DMS79 treated with DMSO at 0.1 percent for 48 hours (cell line): Measurements from ENCODE around the gene SEZ6.

Experiments used
- DNase-seq: peaks from one replicate; lab custom pipeline; 2025; lab: John Stamatoyannopoulos, UW

SEZ6 gene

GRCh38 chr17:29000973-29001372, 4.9 kb downstream of the SEZ6 start:
- DNase-seq: no peak

- DNase-seq: no peak
Observed at GRCh38 chr17:28999206-28999605, 6.6 kb downstream of the SEZ6 start.

- peak; percentile 90 for DNase-seq
Observed at GRCh38 chr17:28997806-28998205, 8.0 kb downstream of the SEZ6 start.

- DNase-seq: peak; percentile 59
Observed at GRCh38 chr17:28996554-28997096, 9.2 kb downstream of the SEZ6 start.

- no peak for DNase-seq
Observed at GRCh38 chr17:28993645-28994426, 12.0 kb downstream of the SEZ6 start.

GRCh38 chr17:28992625-28993600, 12.9 kb downstream of the SEZ6 start:
- DNase-seq: no peak

GRCh38 chr17:28992185-28992584, 13.6 kb downstream of the SEZ6 start:
- no peak for DNase-seq

- DNase-seq: no peak
Observed at GRCh38 chr17:28991779-28992178, 14.1 kb downstream of the SEZ6 start.

- DNase-seq: no peak
Observed at GRCh38 chr17:28989028-28989427, 16.8 kb downstream of the SEZ6 start.

- no peak for DNase-seq
Observed at GRCh38 chr17:28988475-28988874, 17.4 kb downstream of the SEZ6 start.

GRCh38 chr17:28986714-28987655, 18.8 kb downstream of the SEZ6 start:
- no peak for DNase-seq

GRCh38 chr17:28985950-28986713, 19.7 kb downstream of the SEZ6 start:
- no peak for DNase-seq

GRCh38 chr17:28983286-28984230, 22.3 kb downstream of the SEZ6 start:
- no peak for DNase-seq

GRCh38 chr17:28982131-28982793, 23.6 kb downstream of the SEZ6 start:
- no peak for DNase-seq

GRCh38 chr17:28978356-28978964, 27.4 kb downstream of the SEZ6 start:
- DNase-seq: no peak

GRCh38 chr17:28977659-28978355, 28.0 kb downstream of the SEZ6 start:
- no peak for DNase-seq

GRCh38 chr17:28975646-28976045, 30.2 kb downstream of the SEZ6 start:
- DNase-seq: no peak

GRCh38 chr17:28975031-28975430, 30.8 kb downstream of the SEZ6 start:
- no peak for DNase-seq
